Measurements from ENCODE around the gene RAPGEF2. TPM values are rescaled to one million over a fixed set of nuclear protein-coding genes. Genes with fewer than 3 reads are reported as not detected.

Gene RAPGEF2
- total RNA-seq, 1 experiment from 2014 or later, result 17.6 TPM

- POLR2A ChIA-PET, result no interaction called here
- intact Hi-C loops (cut with micrococcal nuclease; ENCODE audit: unreplicated experiment), result loop anchor here (5.0 kb wide), 1 partner anchor 458 kb away; no protein-coding TSS in a partner anchor
Measured at GRCh38 chr4:159190651-159191050, 87.8 kb downstream of the RAPGEF2 start.

DNA sequence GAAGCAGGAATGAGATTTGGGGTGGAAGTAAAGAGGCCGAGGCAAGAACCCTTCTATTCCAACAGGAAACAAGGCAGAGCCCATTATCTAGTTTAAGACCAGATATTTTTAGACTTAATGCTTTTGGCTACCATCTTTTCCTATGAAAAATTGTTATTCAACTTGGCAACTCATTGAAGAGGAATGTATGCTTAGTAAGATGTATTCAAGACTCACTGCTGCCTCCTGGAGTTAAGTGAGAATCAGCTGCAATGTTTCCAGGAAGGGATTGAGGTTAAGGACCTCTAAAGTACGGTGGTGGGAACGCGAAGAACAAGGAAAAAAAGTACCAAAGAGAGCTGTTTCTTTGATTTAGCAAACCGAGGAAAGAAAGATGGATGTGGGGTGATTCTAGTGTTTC lies 89.1 kb downstream of the RAPGEF2 start:
- intact Hi-C loops (cut with micrococcal nuclease; ENCODE audit: unreplicated experiment) (loop anchor here (5.0 kb wide), 1 partner anchor 460 kb away; no protein-coding TSS in a partner anchor), in situ Hi-C loops (cut with HindIII; ENCODE audit: low pct_unique_long_range_greater_than_20kb, low sequenced_read_pairs) (no loop called here)
- no peaks in the 10 kb centered on the region for H3K27me3 ChIP-seq (ENCODE audit: control insufficient read depth, insufficient read depth, low read length)
- no peak overlapping the region for H3K27ac ChIP-seq (ENCODE audit: low read length)
- no peak overlapping the region for H3K4me3 ChIP-seq (ENCODE audit: low read depth in 2 of 2, low read length in 2 of 2)
- TF ChIP-seq REST (IDR thresholded peaks at IDR 0.05; ENCODE audit: insufficient read depth in 1 of 2, low read depth in 2 of 2, low read length in 1 of 2) (no peak), CTCF (IDR thresholded peaks at IDR 0.05) (peak; percentile 50), POLR2AphosphoS5 (IDR thresholded peaks at IDR 0.05; ENCODE audit: low read depth, low read length) (no peak)
- ChIA-PET POLR2A (interaction anchor here (0.6 kb wide), 1 partner anchor 300 kb away, joined by 6 read pairs; no protein-coding TSS in a partner anchor), CTCF (no interaction called here)
- no TSS peak for BruUV-seq (replicated peaks)
- no peak for DNase-seq (ENCODE audit: low read depth, low spot score)
- H3K4me1 ChIP-seq (ENCODE audit: control insufficient read depth, insufficient read depth, low read length), result no peaks in the 10 kb centered on the region
- no peak for ATAC-seq
- no peaks in the 10 kb centered on the region for H3K9me3 ChIP-seq (ENCODE audit: control insufficient read depth, insufficient read depth, low read depth, low read length)
- H3K36me3 ChIP-seq (ENCODE audit: control insufficient read depth, insufficient read depth, low read length), result no peaks in the 10 kb centered on the region

More at GRCh38 chr4:159190651-159191050, 87.8 kb downstream of the RAPGEF2 start:
- TF ChIP-seq SIN3A (IDR thresholded peaks at IDR 0.05; ENCODE audit: borderline replicate concordance, insufficient read depth, low read depth, low read length), result no peak
- no peak for TF ChIP-seq POLR2AphosphoS5 (IDR thresholded peaks at IDR 0.05; ENCODE audit: low read depth, low read length)
- TF ChIP-seq TCF7L2 (IDR thresholded peaks at IDR 0.05; ENCODE audit: low read depth, low read length), result no peak
- TF ChIP-seq REST (IDR thresholded peaks at IDR 0.05; ENCODE audit: insufficient read depth in 1 of 2, low read depth in 2 of 2, low read length in 1 of 2), result no peak
- no peak for TF ChIP-seq CTCF (IDR thresholded peaks at IDR 0.05)
- Histone ChIP-seq H3K9me3 (ENCODE audit: control insufficient read depth, insufficient read depth, low read depth, low read length) (no peaks in the 10 kb centered on the region), H3K27ac (ENCODE audit: low read length) (no peak overlapping the region), H3K36me3 (ENCODE audit: control insufficient read depth, insufficient read depth, low read length) (no peaks in the 10 kb centered on the region), H3K27me3 (ENCODE audit: control insufficient read depth, insufficient read depth, low read length) (no peaks in the 10 kb centered on the region), H3K4me1 (ENCODE audit: control insufficient read depth, insufficient read depth, low read length) (no peaks in the 10 kb centered on the region), H3K4me3 (ENCODE audit: low read depth in 2 of 2, low read length in 2 of 2) (no peak overlapping the region)
- CTCF ChIA-PET, result interaction anchor here (0.6 kb wide), 1 partner anchor 429 kb away, joined by 3 read pairs; no protein-coding TSS in a partner anchor
- in situ Hi-C loops (cut with HindIII; ENCODE audit: low pct_unique_long_range_greater_than_20kb, low sequenced_read_pairs), result no loop called here
- BruUV-seq (replicated peaks), result no TSS peak
- DNase-seq (ENCODE audit: low read depth, low spot score), result no peak
- no peak for ATAC-seq

All from Panc1 (cell line).